G401 (cell line): ENCODE data around the gene PCDHGA12. TPM values are rescaled to one million over a fixed set of nuclear protein-coding genes. Genes with fewer than 3 reads are reported as not detected.
A peak's percentile ranks its signal among the peaks of the same experiment; 100 is the strongest.
"Not testable (repeated sequence)": the region's sequence is repeated elsewhere in the genome, so short reads cannot be mapped to it uniquely, and the experiment has no call there.

Experiments
- DNase-seq: peaks from one replicate; pipeline ENCODE4 v3.0.0-alpha.2; 2015; ENCODE audit warnings: low spot score
- in situ Hi-C: cut with HindIII; loops from 2 replicates; pipeline ENCODE4 v1.10.0; 2016; ENCODE audit warnings: low sequenced_read_pairs, mixed read lengths
- total RNA-seq: library from RNA; depleted of rRNA; stranded (reverse); fragments of >200 nt; shearing (Covaris generic); gene quantifications from 2 replicates; pipeline ENCODE4 v1.2.3, GENCODE V29; 2014; rRNA removed

Gene PCDHGA12
- total RNA-seq = not detected in 2 replicates

GRCh38 chr5:141430332-141431113 is at the start of gene PCDHGA12:
TSS of gene PCDHGA12 (plus strand) at chr5:141430507. CDS start at chr5:141430760, 253 bp downstream.
- peak; percentile 23 for DNase-seq
- in situ Hi-C loops = no loop called here

GRCh38 chr5:141382469-141383294 is 47.6 kb upstream of the PCDHGA12 start, which contains the start of gene PCDHGA7:
TSS of gene PCDHGA7 (plus strand) at chr5:141382742. CDS start at chr5:141382900, 158 bp downstream.
- in situ Hi-C loops = no loop called here
- DNase-seq = no peak

GRCh38 chr5:141383345-141383744 is 47.0 kb upstream of the PCDHGA12 start:
- in situ Hi-C loops = no loop called here
- DNase-seq = no peak

GRCh38 chr5:141384471-141385267 is 45.6 kb upstream of the PCDHGA12 start:
- no peak for DNase-seq
- in situ Hi-C loops = no loop called here

GRCh38 chr5:141387557-141388311 is 42.6 kb upstream of the PCDHGA12 start, which contains the start of gene PCDHGB4:
TSS of gene PCDHGB4 (plus strand) at chr5:141387698. CDS start at chr5:141387885, 187 bp downstream.
- DNase-seq, in situ Hi-C loops: not testable (repeated sequence)

GRCh38 chr5:141388661-141389060 is 41.6 kb upstream of the PCDHGA12 start:
- in situ Hi-C loops = no loop called here
- DNase-seq = no peak

- no peak for DNase-seq
- in situ Hi-C loops = no loop called here
These were observed 40.9 kb upstream of the PCDHGA12 start for GRCh38 chr5:141389153-141390042.

- in situ Hi-C loops = no loop called here
These were observed 37.7 kb upstream of the PCDHGA12 start, which contains the start of gene PCDHGA8 for GRCh38 chr5:141392429-141393198. TSS of gene PCDHGA8 (plus strand) at chr5:141392633. CDS start at chr5:141392814, 181 bp downstream.

GRCh38 chr5:141393267-141393666 is 37.0 kb upstream of the PCDHGA12 start:
- no peak for DNase-seq
- in situ Hi-C loops = no loop called here

More at GRCh38 chr5:141392429-141393198, 37.7 kb upstream of the PCDHGA12 start, which contains the start of gene PCDHGA8:
- no peak for DNase-seq

GRCh38 chr5:141394401-141395187 is 35.7 kb upstream of the PCDHGA12 start:
- in situ Hi-C loops, DNase-seq: not testable (repeated sequence)

GRCh38 chr5:141397756-141398551 is 32.4 kb upstream of the PCDHGA12 start, which contains the start of gene PCDHGB5:
TSS of gene PCDHGB5 (plus strand) at chr5:141397947. CDS start at chr5:141398128, 181 bp downstream.
- peak; percentile 5 for DNase-seq
- in situ Hi-C loops = not testable (repeated sequence)

GRCh38 chr5:141398608-141399007 is 31.7 kb upstream of the PCDHGA12 start:
- no peak for DNase-seq
- in situ Hi-C loops = no loop called here

GRCh38 chr5:141399555-141400258 is 30.6 kb upstream of the PCDHGA12 start:
- in situ Hi-C loops = no loop called here
- no peak for DNase-seq

- DNase-seq = peak; percentile 37
- in situ Hi-C loops = no loop called here
These were observed 27.6 kb upstream of the PCDHGA12 start, which contains the start of gene PCDHGA9 for GRCh38 chr5:141402553-141403243. TSS of gene PCDHGA9 (plus strand) at chr5:141402778. CDS start at chr5:141402953, 175 bp downstream.
